ENCODE results near the gene KREMEN1. TPM values are rescaled to one million over a fixed set of nuclear protein-coding genes. Genes with fewer than 3 reads are reported as not detected.

The KREMEN1 gene
- under 1 TPM; 0.17 to 0.31 TPM for total RNA-seq

GRCh38 chr22:29072979-29073617, at the start of gene KREMEN1:
Gene KREMEN1, plus strand, starts transcription at chr22:29073035. Its CDS starts 96 bp downstream, at chr22:29073131.
- H3K36me3 Mint-ChIP-seq = no peaks in the 10 kb centered on the region
- H3K27ac Mint-ChIP-seq = no peak within 1 kb of the TSS
- H3K9me3 Mint-ChIP-seq = no peaks in the 10 kb centered on the region
- CTCF ChIA-PET = no interaction called here
- no peak for DNase-seq
- peak within 1 kb of the TSS; percentile 52 for H3K4me3 Mint-ChIP-seq
- peaks cover 44% of the 10 kb centered on the region for H3K27me3 Mint-ChIP-seq
- intact Hi-C loops (cut with micrococcal nuclease) = loop anchor here (5.0 to 10.0 kb wide), 2 partner anchors 172 to 191 kb away; partner anchors contain the start of gene ZNRF3
- POLR2A ChIA-PET = no interaction called here
- H3K4me1 Mint-ChIP-seq (ENCODE audit: low read depth) = peaks cover 21% of the 10 kb centered on the region

- ChIA-PET POLR2A (no interaction called here), CTCF (no interaction called here)
- Mint-ChIP-seq H3K27me3 (peaks cover 3% of the 10 kb centered on the region), H3K4me1 (ENCODE audit: low read depth) (no peaks in the 10 kb centered on the region), H3K4me3 (no peak overlapping the region), H3K9me3 (peaks cover 3% of the 10 kb centered on the region), H3K36me3 (no peaks in the 10 kb centered on the region), H3K27ac (no peak overlapping the region)
- no peak for DNase-seq
- intact Hi-C loops (cut with micrococcal nuclease) = no loop called here
Measured at GRCh38 chr22:29023172-29023796, 49.6 kb upstream of the KREMEN1 start.

- peaks cover 8% of the 10 kb centered on the region for H3K4me1 Mint-ChIP-seq (ENCODE audit: low read depth)
- CTCF ChIA-PET = no interaction called here
- no peaks in the 10 kb centered on the region for H3K9me3 Mint-ChIP-seq
- peaks cover 28% of the 10 kb centered on the region for H3K27me3 Mint-ChIP-seq
- no peak for DNase-seq
- POLR2A ChIA-PET = no interaction called here
- H3K36me3 Mint-ChIP-seq = no peaks in the 10 kb centered on the region
- H3K27ac Mint-ChIP-seq = no peak overlapping the region
- no peak overlapping the region for H3K4me3 Mint-ChIP-seq
- intact Hi-C loops (cut with micrococcal nuclease) = no loop called here
Measured at GRCh38 chr22:29026579-29026978, 46.3 kb upstream of the KREMEN1 start.

GRCh38 chr22:29028468-29028867, 44.4 kb upstream of the KREMEN1 start:
- DNase-seq = no peak
- H3K27me3 Mint-ChIP-seq = peaks cover 33% of the 10 kb centered on the region
- ChIA-PET POLR2A (interaction anchor here (0.6 kb wide), 1 partner anchor 119 kb away, joined by 3 read pairs; no protein-coding TSS in a partner anchor), CTCF (interaction anchor here (1.0 to 3.7 kb wide), 2 partner anchors 12 to 173 kb away, joined by 3 to 16 read pairs; no protein-coding TSS in a partner anchor)
- intact Hi-C loops (cut with micrococcal nuclease) = no loop called here
- H3K36me3 Mint-ChIP-seq = no peaks in the 10 kb centered on the region
- peaks cover 8% of the 10 kb centered on the region for H3K4me1 Mint-ChIP-seq (ENCODE audit: low read depth)
- H3K4me3 Mint-ChIP-seq = no peak overlapping the region
- no peak overlapping the region for H3K27ac Mint-ChIP-seq
- no peaks in the 10 kb centered on the region for H3K9me3 Mint-ChIP-seq

- no peak for DNase-seq
- no peak overlapping the region for H3K4me3 Mint-ChIP-seq
- no peak overlapping the region for H3K27ac Mint-ChIP-seq
- H3K36me3 Mint-ChIP-seq = no peaks in the 10 kb centered on the region
- peaks cover 8% of the 10 kb centered on the region for H3K4me1 Mint-ChIP-seq (ENCODE audit: low read depth)
- intact Hi-C loops (cut with micrococcal nuclease) = no loop called here
- peaks cover 33% of the 10 kb centered on the region for H3K27me3 Mint-ChIP-seq
- POLR2A ChIA-PET = no interaction called here
- no peaks in the 10 kb centered on the region for H3K9me3 Mint-ChIP-seq
- CTCF ChIA-PET = interaction anchor here (3.7 kb wide), 1 partner anchor 11 kb away, joined by 16 read pairs; no protein-coding TSS in a partner anchor
Measured at GRCh38 chr22:29029202-29030000, 43.4 kb upstream of the KREMEN1 start.

- Mint-ChIP-seq H3K9me3 (no peaks in the 10 kb centered on the region), H3K4me3 (no peak overlapping the region), H3K27me3 (peaks cover 33% of the 10 kb centered on the region), H3K27ac (no peak overlapping the region), H3K36me3 (no peaks in the 10 kb centered on the region), H3K4me1 (ENCODE audit: low read depth) (peaks cover 8% of the 10 kb centered on the region)
- ChIA-PET POLR2A (no interaction called here), CTCF (interaction anchor here (3.7 kb wide), 1 partner anchor 11 kb away, joined by 16 read pairs; no protein-coding TSS in a partner anchor)
- intact Hi-C loops (cut with micrococcal nuclease) = loop anchor here (10.0 kb wide), 1 partner anchor 55 kb away; no protein-coding TSS in a partner anchor
- peak; percentile 18 for DNase-seq
Measured at GRCh38 chr22:29030016-29030617, 42.7 kb upstream of the KREMEN1 start.

GRCh38 chr22:29030618-29031226, 42.1 kb upstream of the KREMEN1 start:
- H3K36me3 Mint-ChIP-seq = no peaks in the 10 kb centered on the region
- H3K27me3 Mint-ChIP-seq = peaks cover 33% of the 10 kb centered on the region
- ChIA-PET POLR2A (interaction anchor here (0.6 kb wide), 1 partner anchor 122 kb away, joined by 3 read pairs; no protein-coding TSS in a partner anchor), CTCF (interaction anchor here (1.0 to 3.7 kb wide), 2 partner anchors 10 to 124 kb away, joined by 3 to 16 read pairs; no protein-coding TSS in a partner anchor)
- H3K4me1 Mint-ChIP-seq (ENCODE audit: low read depth) = peaks cover 8% of the 10 kb centered on the region
- no peak overlapping the region for H3K27ac Mint-ChIP-seq
- DNase-seq = no peak
- H3K9me3 Mint-ChIP-seq = no peaks in the 10 kb centered on the region
- no peak overlapping the region for H3K4me3 Mint-ChIP-seq
- intact Hi-C loops (cut with micrococcal nuclease) = loop anchor here (10.0 kb wide), 1 partner anchor 56 kb away; no protein-coding TSS in a partner anchor

- Mint-ChIP-seq H3K27me3 (peaks cover 33% of the 10 kb centered on the region), H3K9me3 (no peaks in the 10 kb centered on the region), H3K36me3 (no peaks in the 10 kb centered on the region), H3K4me3 (no peak overlapping the region), H3K4me1 (ENCODE audit: low read depth) (peaks cover 8% of the 10 kb centered on the region), H3K27ac (no peak overlapping the region)
- ChIA-PET POLR2A (interaction anchor here (0.6 kb wide), 1 partner anchor 123 kb away, joined by 3 read pairs; no protein-coding TSS in a partner anchor), CTCF (interaction anchor here (1.0 to 3.7 kb wide), 3 partner anchors 9 to 176 kb away, joined by 3 to 16 read pairs (median 3); no protein-coding TSS in a partner anchor)
- DNase-seq = no peak
- intact Hi-C loops (cut with micrococcal nuclease) = loop anchor here (10.0 kb wide), 1 partner anchor 57 kb away; no protein-coding TSS in a partner anchor
Measured at GRCh38 chr22:29031227-29032011, 41.4 kb upstream of the KREMEN1 start.

GRCh38 chr22:29032014-29032475, 40.8 kb upstream of the KREMEN1 start:
- intact Hi-C loops (cut with micrococcal nuclease) = loop anchor here (10.0 kb wide), 1 partner anchor 57 kb away; no protein-coding TSS in a partner anchor
- CTCF ChIA-PET = interaction anchor here (1.0 kb wide), 2 partner anchors 122 to 176 kb away, joined by 3 read pairs; no protein-coding TSS in a partner anchor

GRCh38 chr22:29032584-29032983, 40.3 kb upstream of the KREMEN1 start:
- peaks cover 33% of the 10 kb centered on the region for H3K27me3 Mint-ChIP-seq
- CTCF ChIA-PET = interaction anchor here (1.0 kb wide), 1 partner anchor 177 kb away, joined by 3 read pairs; no protein-coding TSS in a partner anchor
- no peaks in the 10 kb centered on the region for H3K9me3 Mint-ChIP-seq
- no peak overlapping the region for H3K4me3 Mint-ChIP-seq
- DNase-seq = no peak
- intact Hi-C loops (cut with micrococcal nuclease) = loop anchor here (10.0 kb wide), 1 partner anchor 58 kb away; no protein-coding TSS in a partner anchor
- POLR2A ChIA-PET = no interaction called here
- peaks cover 8% of the 10 kb centered on the region for H3K4me1 Mint-ChIP-seq (ENCODE audit: low read depth)
- H3K27ac Mint-ChIP-seq = no peak overlapping the region
- no peaks in the 10 kb centered on the region for H3K36me3 Mint-ChIP-seq

More at GRCh38 chr22:29032014-29032475, 40.8 kb upstream of the KREMEN1 start:
- POLR2A ChIA-PET = no interaction called here
- Mint-ChIP-seq H3K27me3 (peaks cover 33% of the 10 kb centered on the region), H3K27ac (no peak overlapping the region), H3K9me3 (no peaks in the 10 kb centered on the region), H3K4me1 (ENCODE audit: low read depth) (peaks cover 8% of the 10 kb centered on the region), H3K36me3 (no peaks in the 10 kb centered on the region), H3K4me3 (no peak overlapping the region)
- DNase-seq = no peak
